Measurements from ENCODE around the gene OGN.

Gene OGN

GRCh38 chr9:92342825-92343488 is 61.4 kb downstream of the OGN start:
- DNase-seq: no peak

DNA sequence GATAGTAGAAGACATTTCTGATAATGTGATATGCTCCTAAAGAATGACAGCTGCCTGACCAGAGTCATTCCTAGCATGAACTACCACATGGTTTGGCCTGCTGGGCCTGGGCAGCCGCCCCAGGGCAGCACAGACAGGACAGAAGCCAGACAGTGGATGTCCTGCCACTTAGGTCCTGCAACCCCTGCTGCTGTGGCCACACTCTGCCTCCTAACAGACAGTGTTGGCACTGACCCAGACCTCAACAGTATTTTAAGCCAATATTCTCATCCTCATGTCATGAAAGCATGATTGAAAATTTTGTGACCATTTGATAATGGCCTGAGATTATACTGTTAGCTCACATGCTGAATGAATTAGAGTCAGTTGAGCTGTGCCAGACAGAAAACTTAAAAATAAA is 62.8 kb downstream of the OGN start:
- no peak for DNase-seq

DNA sequence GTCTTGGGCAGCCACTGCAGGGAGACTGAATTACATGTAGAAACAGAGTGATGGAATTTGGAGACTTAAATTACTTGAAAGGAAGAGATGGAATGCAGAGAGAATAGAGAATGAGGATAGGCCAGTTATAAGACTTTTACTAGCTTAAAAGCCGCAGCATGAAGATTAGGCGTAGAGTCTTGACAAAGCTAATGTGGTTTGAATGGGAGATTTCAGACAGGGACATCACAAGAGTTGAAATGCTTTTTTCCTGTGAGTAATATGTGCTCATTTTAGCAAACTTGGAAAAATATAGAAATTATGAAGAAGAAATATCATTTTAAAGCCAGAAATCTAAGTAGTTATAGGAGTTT is 71.1 kb downstream of the OGN start:
- DNase-seq: no peak

All from NCI-H2029 (cell line).